OCI-LY1 (cell line): ENCODE measurements around the gene YLPM1.

Experiments
- EZH2 ChIP-seq: fragments of 200-600 bp; sonication (generic), shearing (Covaris generic); IDR thresholded peaks from 2 replicates; pipeline ENCODE4 v1.8.0; 2017; ENCODE audit warnings: borderline replicate concordance, mixed run types, mild to moderate bottlenecking, antibody characterized with exemption, low read length, moderate library complexity, mixed read lengths
- TF ChIP-seq, protein P1 (sequence below): fragments of 200-600 bp; sonication (generic), shearing (Covaris generic); IDR thresholded peaks from 2 replicates; pipeline ENCODE4 v1.5.1; 2017; ENCODE audit warnings: mild to moderate bottlenecking, antibody characterized with exemption, low read length, moderate library complexity, mixed read lengths

DNA sequence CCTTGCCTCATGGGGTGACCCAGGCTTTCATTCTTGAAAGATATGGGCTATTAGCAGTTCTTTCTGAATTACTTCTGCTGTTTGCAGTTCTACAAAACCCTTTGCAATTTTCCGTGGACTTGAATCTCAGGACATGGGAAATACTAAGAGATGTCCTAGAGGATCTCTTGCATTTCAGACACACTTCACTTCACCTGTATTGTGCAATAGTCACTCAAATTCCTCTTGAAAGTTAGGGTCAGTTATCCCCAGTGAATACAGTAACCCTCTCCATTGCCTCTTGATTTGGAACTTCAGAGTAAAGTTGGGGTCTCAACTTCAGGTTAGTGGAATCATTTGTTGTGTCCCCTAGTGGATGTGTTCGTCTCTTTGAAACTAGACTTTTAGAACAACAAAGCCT, 31.8 kb downstream of the YLPM1 start:
- TF ChIP-seq, protein P1, sequence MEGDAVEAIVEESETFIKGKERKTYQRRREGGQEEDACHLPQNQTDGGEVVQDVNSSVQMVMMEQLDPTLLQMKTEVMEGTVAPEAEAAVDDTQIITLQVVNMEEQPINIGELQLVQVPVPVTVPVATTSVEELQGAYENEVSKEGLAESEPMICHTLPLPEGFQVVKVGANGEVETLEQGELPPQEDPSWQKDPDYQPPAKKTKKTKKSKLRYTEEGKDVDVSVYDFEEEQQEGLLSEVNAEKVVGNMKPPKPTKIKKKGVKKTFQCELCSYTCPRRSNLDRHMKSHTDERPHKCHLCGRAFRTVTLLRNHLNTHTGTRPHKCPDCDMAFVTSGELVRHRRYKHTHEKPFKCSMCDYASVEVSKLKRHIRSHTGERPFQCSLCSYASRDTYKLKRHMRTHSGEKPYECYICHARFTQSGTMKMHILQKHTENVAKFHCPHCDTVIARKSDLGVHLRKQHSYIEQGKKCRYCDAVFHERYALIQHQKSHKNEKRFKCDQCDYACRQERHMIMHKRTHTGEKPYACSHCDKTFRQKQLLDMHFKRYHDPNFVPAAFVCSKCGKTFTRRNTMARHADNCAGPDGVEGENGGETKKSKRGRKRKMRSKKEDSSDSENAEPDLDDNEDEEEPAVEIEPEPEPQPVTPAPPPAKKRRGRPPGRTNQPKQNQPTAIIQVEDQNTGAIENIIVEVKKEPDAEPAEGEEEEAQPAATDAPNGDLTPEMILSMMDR: no peak
- TF ChIP-seq EZH2: no peak
